KOPT-K1 (cell line): ENCODE results near the gene LRP1-AS.
"Not testable (repeated sequence)": the region's sequence is repeated elsewhere in the genome, so short reads cannot be mapped to it uniquely, and the experiment has no call there.

Experiments used
- H3K27ac ChIP-seq: fragments of 200-600 bp; sonication (generic); 2 replicates; pipeline ENCODE4 v1.5.1; 2016; ENCODE audit warnings: antibody characterized with exemption, mild to moderate bottlenecking, low read depth, low read length; ENCODE audit not compliant: poor library complexity, severe bottlenecking
- H3K36me3 ChIP-seq: fragments of 200-600 bp; sonication (generic); 2 replicates; pipeline ENCODE4 v1.5.1; 2017; ENCODE audit warnings: antibody characterized with exemption, mild to moderate bottlenecking, low read length, moderate library complexity; ENCODE audit not compliant: insufficient read depth
- H3K9me3 ChIP-seq: fragments of 200-600 bp; sonication (generic); 2 replicates; pipeline ENCODE4 v1.5.1; 2017; ENCODE audit warnings: antibody characterized with exemption, low read length, mild to moderate bottlenecking; ENCODE audit not compliant: insufficient read depth, poor library complexity, severe bottlenecking

Gene LRP1-AS

GRCh38 chr12:57128519-57129247 is 18.7 kb downstream of the LRP1-AS start:
- no peaks in the 10 kb centered on the region for H3K36me3 ChIP-seq
- no peaks in the 10 kb centered on the region for H3K9me3 ChIP-seq
- H3K27ac ChIP-seq, result no peak overlapping the region

DNA sequence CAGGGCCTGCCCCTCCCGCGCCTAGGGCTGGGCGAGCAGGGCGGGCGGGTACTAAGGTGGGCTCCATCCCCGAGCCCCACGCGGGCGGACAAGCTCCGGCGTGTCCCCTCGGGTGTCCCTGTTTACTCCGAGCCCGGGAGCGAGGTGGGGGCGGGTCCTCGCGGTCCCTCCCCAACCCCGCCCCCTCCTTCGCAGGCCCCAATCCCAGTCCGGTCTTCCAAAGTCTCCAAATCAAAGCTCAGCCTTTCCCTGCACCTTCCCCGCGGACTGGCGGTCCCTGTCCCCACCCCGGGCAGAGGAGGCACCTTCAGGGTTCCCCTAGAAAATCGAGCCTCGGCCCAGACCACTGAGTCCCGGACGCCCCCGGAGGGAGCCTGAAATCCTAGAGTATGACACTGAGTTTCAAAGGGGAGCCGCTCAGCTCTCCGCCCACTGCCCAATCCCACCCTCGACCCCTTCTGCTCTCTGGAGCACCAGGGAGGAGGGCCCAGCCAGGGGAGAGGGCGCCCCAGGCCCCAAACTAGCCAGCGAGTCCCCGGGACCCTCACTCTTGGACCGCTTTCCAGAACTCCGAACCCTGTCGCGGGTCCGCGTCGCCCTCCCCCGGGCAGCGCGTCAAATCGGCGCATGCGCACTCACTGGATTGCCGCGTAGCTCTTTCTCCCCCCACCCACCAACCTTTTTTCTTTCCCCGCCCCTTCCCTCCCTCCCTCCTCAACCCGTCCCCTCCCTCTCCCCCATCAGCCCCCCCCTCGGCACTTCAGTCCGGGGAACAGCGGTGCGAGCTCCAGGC is 19.5 kb downstream of the LRP1-AS start, which contains the start of gene LRP1:
TSS of gene LRP1 (plus strand) at position 758 of the 793 bp plus-strand sequence. CDS start 482 bp downstream, outside the sequence.
- no peaks in the 10 kb centered on the region for H3K36me3 ChIP-seq
- H3K27ac ChIP-seq, result no peak within 1 kb of the TSS
- H3K9me3 ChIP-seq, result no peaks in the 10 kb centered on the region

DNA sequence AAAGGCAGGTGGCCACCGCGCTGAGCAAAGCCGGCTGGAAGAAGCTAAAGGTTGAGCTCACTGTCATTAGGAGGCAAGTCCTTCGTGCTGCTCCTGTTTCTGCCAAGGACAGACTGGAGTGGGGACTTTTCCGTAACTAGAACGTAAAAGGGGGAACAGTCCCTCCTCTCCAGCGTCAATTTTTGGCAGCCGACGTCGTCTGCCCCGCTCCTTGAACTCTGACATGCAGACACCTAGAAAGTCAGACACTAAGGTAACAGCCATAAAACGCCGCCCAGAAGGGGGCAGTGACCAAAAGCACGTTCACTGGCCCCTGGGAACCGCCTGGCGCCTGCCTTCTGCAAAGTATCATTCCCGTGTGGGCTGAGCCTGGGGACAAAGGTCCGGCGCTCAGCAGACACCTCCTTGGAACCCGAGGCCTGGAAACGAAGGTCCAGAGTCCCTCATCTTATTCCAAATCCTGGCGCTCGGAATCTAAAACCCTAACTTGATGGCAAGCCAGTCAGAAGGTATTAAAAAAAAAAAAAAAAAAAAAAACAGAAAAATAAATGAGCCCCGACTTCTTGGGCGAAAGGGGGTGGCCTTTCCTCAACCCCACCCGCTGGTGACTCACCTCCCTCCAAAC is 20.2 kb downstream of the LRP1-AS start:
- Histone ChIP-seq H3K27ac (no peak overlapping the region), H3K36me3 (no peaks in the 10 kb centered on the region), H3K9me3 (no peaks in the 10 kb centered on the region)

DNA sequence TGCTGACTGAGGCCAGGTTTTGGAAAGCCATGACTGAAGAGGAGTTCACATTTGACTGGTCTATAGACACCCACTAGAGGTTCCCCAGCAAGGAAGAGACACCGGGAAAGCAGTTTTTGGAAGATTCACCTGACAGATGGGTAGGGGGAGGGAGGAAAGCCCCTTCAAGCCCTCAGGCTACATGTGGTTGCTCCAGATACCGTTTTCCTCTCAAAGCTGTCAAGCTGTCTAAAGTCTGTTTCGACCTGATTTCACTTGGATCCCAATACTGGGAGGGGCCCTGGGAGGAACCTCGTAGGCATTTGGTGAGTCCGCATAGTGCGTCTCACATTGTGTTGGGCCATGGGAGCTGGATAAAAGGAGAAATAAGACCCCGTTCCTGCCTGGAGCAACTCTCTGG is 20.9 kb downstream of the LRP1-AS start:
- H3K36me3 ChIP-seq, result no peaks in the 10 kb centered on the region
- H3K27ac ChIP-seq, result no peak overlapping the region
- H3K9me3 ChIP-seq, result no peaks in the 10 kb centered on the region

GRCh38 chr12:57126061-57126460 is 21.4 kb downstream of the LRP1-AS start:
- H3K27ac ChIP-seq, result no peak overlapping the region
- H3K36me3 ChIP-seq, result no peaks in the 10 kb centered on the region
- no peaks in the 10 kb centered on the region for H3K9me3 ChIP-seq

- Histone ChIP-seq H3K27ac (no peak overlapping the region), H3K36me3 (no peaks in the 10 kb centered on the region), H3K9me3 (no peaks in the 10 kb centered on the region)
Observed at GRCh38 chr12:57124261-57124877, 23.1 kb downstream of the LRP1-AS start.

- no peak overlapping the region for H3K27ac ChIP-seq
- H3K36me3 ChIP-seq, result no peaks in the 10 kb centered on the region
- no peaks in the 10 kb centered on the region for H3K9me3 ChIP-seq
Observed at GRCh38 chr12:57123813-57124212, 23.6 kb downstream of the LRP1-AS start.

GRCh38 chr12:57120718-57121117 is 26.7 kb downstream of the LRP1-AS start:
- H3K27ac ChIP-seq, H3K36me3 ChIP-seq, H3K9me3 ChIP-seq: not testable (repeated sequence)

- Histone ChIP-seq H3K9me3 (no peaks in the 10 kb centered on the region), H3K36me3 (no peaks in the 10 kb centered on the region), H3K27ac (no peak overlapping the region)
Observed at GRCh38 chr12:57119294-57120085, 27.9 kb downstream of the LRP1-AS start.

- H3K27ac ChIP-seq, result no peak overlapping the region
- H3K36me3 ChIP-seq, result no peaks in the 10 kb centered on the region
- no peaks in the 10 kb centered on the region for H3K9me3 ChIP-seq
Observed at GRCh38 chr12:57118711-57119271, 28.6 kb downstream of the LRP1-AS start.

DNA sequence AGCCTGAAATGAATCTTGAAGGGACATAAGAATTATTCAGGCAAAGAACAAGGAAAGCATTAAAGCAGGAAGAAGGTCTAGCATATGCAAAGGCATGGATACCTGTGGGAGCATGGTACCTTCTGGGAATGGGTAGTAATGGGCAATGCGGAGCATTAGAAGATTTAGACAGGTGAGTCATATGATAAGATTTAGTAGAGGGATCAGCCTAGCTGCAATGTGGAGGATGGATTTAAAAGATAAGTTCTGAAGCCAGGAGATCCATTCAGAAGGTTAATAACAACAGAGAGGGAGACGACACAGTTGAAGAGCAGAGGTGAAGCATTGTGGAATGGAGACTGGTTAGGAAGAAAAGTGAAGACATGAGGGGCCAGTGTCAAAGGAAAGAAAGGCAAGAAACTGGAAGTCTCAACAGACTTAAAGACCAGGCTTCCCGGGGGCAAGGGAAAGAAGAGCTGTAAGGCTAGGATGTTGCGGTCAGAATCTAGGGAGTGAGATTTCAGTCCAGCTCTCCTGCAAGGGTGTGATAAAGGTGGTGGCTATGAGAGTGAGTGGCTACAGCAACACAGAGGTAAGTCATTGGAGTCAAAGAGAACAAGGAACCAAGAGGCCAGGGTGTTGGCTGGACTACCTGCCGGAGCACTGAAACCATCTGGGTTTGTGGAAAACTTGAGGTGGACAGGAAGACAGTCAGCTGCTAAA is 30.7 kb downstream of the LRP1-AS start:
- Histone ChIP-seq H3K36me3 (no peaks in the 10 kb centered on the region), H3K9me3 (no peaks in the 10 kb centered on the region), H3K27ac (no peak overlapping the region)

DNA sequence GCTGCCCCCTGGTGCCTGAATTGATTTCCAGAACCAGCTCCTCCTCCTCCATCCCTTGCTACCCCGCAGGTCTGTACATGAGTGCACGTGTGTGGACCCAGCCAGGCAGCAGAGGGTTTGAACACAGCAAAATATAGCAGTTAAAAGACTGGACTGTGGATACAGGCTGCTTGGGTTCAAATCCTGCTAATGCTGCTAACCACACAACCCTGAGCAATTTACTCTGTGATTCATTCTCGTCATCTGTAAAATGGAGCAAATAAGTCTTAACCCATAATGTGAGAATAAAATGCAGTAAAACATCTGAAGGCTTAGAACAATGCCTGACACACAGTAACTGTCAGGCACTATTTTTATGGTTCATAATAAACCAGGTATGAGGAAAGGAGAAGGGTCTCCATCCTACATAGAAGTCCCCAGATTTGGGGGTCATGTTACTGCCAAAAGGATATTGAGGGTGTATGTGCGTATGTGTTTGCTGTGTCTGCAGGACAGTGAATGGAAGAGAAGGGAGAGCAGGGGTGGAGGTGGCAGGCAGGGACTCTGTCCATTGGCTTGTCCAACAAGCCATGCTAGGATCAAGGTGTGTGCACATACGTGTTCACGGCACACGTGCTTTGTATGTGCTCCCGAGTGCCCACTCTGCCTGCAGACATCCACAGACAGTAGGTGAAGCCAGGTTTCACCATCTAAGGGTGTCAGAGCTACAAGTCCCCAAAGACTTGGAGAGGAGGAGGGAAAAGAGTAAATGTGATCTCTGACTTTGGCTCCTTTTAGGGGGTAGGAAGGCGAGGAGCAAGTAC is 34.7 kb downstream of the LRP1-AS start:
- Histone ChIP-seq H3K36me3 (peaks cover 8% of the 10 kb centered on the region), H3K9me3 (no peaks in the 10 kb centered on the region), H3K27ac (peak overlapping the region; percentile 89)

DNA sequence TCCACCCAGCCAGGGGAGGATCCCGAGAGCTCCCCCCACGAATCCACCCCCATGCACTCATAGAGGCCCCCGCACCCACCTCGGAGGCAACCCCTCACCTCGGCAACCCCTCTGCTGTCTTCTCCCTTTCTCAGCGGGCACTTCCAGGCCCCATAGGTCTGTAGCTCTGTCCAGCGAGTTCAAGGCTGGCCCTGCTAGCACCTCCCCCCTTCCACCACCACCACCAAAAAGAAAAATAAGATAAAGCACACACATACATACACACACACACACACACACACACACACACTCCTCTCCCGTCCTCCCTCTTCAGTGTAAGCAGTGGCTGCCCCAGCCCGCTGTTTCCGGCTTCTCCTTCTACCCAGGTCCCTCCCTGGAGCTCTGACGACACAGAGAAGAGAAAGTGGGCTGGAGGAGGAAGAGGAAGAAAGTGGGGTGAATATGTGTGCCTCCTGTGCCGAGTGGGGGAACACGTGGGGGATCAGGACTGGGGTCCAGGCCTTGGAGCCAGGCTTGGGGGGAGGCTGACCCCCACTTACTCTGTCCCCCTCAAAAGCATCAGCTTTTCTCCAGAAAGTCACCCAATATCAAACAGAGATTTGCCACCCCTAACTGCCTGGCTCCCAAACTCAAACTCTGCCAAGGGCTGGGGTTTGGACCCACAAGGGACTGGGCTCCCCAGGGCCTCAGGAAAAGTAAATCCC is 36.2 kb downstream of the LRP1-AS start, which contains the start of gene STAT6:
TSS of gene STAT6 (minus strand) at position 332 of the 704 bp plus-strand sequence. CDS start 3,084 bp downstream, outside the sequence.
- H3K27ac ChIP-seq, result peak within 1 kb of the TSS; percentile 89
- peaks cover 23% of the 10 kb centered on the region for H3K36me3 ChIP-seq
- no peaks in the 10 kb centered on the region for H3K9me3 ChIP-seq
